Activated naive CD4-positive, alpha-beta T cell treated with anti-CD3 and anti-CD28 coated beads for 36 hours (primary cell): ENCODE results near the gene FAM170A. TPM values are rescaled to one million over a fixed set of nuclear protein-coding genes. Genes with fewer than 3 reads are reported as not detected.

ENCODE experiments used
- CTCF ChIA-PET: fragments of 350-600 bp; sonication (Branson Sonifier 250); formaldehyde crosslinking; loops from one replicate; lab custom pipeline; 2021; ENCODE audit warnings: antibody characterized with exemption; lab: Charles Lee
- DNase-seq: peaks from one replicate; pipeline ENCODE4 v3.0.0-alpha.2; 2020
- H3K27ac Mint-ChIP-seq: one replicate; pipeline ENCODE4 v1.8.0; 2021; ENCODE audit warnings: mild to moderate bottlenecking, mixed read lengths
- H3K27me3 Mint-ChIP-seq: one replicate; pipeline ENCODE4 v1.8.0; 2021; ENCODE audit warnings: low read depth, mixed read lengths
- H3K36me3 Mint-ChIP-seq: one replicate; pipeline ENCODE4 v1.8.0; 2021; ENCODE audit warnings: low read depth, mixed read lengths
- H3K4me1 Mint-ChIP-seq: one replicate; pipeline ENCODE4 v1.8.0; 2021; ENCODE audit warnings: low read depth, mixed read lengths
- H3K4me3 Mint-ChIP-seq: one replicate; pipeline ENCODE4 v1.8.0; 2021; ENCODE audit warnings: mild to moderate bottlenecking, moderate library complexity, mixed read lengths
- H3K9me3 Mint-ChIP-seq: one replicate; pipeline ENCODE4 v1.8.0; 2021; ENCODE audit warnings: mixed read lengths
- intact Hi-C: fragments of 100-400 bp; cut with micrococcal nuclease; formaldehyde crosslinking; loops from one replicate; pipeline ENCODE4 v1.15.1; 2023
- total RNA-seq, 2 experiments: library from RNA; stranded (reverse); gene quantifications; one replicate each; pipeline ENCODE4 v1.2.3, GENCODE V29; 2021

FAM170A gene, protein sequence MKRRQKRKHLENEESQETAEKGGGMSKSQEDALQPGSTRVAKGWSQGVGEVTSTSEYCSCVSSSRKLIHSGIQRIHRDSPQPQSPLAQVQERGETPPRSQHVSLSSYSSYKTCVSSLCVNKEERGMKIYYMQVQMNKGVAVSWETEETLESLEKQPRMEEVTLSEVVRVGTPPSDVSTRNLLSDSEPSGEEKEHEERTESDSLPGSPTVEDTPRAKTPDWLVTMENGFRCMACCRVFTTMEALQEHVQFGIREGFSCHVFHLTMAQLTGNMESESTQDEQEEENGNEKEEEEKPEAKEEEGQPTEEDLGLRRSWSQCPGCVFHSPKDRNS
- total RNA-seq, result not detected

DNA sequence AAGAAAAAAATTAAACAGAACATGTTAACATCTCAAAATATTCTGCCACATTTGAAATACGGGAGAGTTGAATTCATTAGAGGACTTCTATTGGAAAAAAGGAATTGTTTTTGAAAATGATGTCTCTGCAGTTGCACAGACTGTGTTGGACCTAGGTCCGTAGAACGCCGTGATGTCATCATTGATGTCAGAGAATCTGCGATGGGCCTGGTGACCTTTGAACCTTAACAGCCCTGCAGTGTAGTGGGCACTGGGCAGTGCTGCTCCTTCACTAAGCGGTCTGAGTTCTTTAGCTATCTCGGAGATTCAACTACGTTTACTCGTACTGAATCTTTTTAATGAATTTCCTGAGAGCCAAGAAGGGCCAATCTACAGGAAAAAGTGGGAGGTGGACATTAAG lies at the start of gene FAM170A:
Gene FAM170A (plus strand): TSS at position 220 of the 400 bp plus-strand sequence. CDS start 211 bp downstream, outside the sequence.
- Mint-ChIP-seq H3K36me3 (no peaks in the 10 kb centered on the region), H3K27me3 (peaks cover 19% of the 10 kb centered on the region), H3K27ac (no peak within 1 kb of the TSS), H3K9me3 (no peaks in the 10 kb centered on the region), H3K4me1 (no peaks in the 10 kb centered on the region), H3K4me3 (no peak within 1 kb of the TSS)
- intact Hi-C loops, result no loop called here
- CTCF ChIA-PET, result no interaction called here
- DNase-seq, result no peak

DNA sequence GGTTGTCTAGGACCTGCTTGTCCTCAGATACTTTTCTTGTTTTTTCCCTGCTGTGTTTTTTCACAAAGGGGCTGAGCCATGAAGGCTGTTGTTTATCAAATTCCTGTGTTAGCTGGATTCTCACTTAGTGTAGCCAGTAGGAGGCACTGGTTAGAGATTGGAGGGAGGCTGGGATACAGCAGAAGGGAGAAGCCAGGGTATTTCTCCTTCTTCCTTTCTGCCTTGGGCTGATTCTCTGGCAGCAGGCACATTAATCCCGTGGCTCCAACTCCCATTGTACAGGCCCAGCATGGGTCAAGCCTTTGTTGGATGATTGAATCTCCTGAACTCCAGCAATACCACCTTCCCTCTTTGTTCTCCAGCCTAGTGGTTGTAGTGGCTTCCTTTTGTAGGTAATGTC lies 46.4 kb upstream of the FAM170A start:
- Mint-ChIP-seq H3K4me3 (no peak overlapping the region), H3K4me1 (no peaks in the 10 kb centered on the region), H3K9me3 (no peaks in the 10 kb centered on the region), H3K27me3 (no peaks in the 10 kb centered on the region), H3K36me3 (no peaks in the 10 kb centered on the region), H3K27ac (no peak overlapping the region)
- CTCF ChIA-PET, result no interaction called here
- DNase-seq, result no peak
- intact Hi-C loops, result no loop called here

DNA sequence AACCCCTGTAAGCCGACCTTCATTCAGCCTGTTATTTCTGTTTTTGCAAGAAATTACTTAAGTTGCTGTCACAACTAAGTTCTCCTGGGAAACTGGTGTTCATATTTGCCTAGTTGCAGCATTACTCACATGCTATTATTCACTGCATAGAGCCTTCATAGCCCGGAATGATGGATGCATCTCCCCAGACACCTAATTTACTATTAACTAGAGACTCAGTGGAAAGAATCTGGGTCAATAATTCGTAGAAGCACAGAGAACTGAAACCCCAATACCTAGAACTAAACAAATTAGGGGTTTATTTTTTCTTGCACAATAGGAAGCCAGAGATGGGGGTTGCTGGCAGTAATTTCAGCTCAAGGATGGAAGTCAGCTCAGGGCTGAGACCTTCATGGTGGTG lies 45.7 kb upstream of the FAM170A start:
- H3K9me3 Mint-ChIP-seq, result no peaks in the 10 kb centered on the region
- no peak for DNase-seq
- no peaks in the 10 kb centered on the region for H3K4me1 Mint-ChIP-seq
- CTCF ChIA-PET, result interaction anchor here (0.9 kb wide), 1 partner anchor 9 kb away, joined by 3 read pairs; no protein-coding TSS in a partner anchor
- intact Hi-C loops, result no loop called here
- no peak overlapping the region for H3K27ac Mint-ChIP-seq
- H3K36me3 Mint-ChIP-seq, result no peaks in the 10 kb centered on the region
- no peaks in the 10 kb centered on the region for H3K27me3 Mint-ChIP-seq
- H3K4me3 Mint-ChIP-seq, result no peak overlapping the region

DNA sequence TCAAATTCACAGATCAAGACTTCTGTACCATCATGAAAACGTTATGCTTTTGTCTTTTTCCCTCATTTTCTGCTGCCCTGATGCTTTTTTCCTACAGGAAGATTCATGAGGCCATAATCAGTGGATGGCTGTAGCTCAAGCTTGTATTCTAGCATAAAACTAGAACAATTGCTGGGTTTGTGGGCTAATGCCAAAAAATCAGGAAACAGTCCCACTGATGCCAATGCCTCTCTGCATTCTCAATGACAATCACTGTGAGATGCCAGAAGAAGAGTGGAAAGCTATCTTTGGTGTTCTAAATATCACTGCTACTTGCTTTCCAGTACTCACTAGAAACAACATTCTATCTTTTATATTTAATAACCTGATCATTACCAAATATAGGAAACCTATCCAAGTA lies 33.3 kb upstream of the FAM170A start:
- no peaks in the 10 kb centered on the region for H3K27me3 Mint-ChIP-seq
- DNase-seq, result no peak
- intact Hi-C loops, result no loop called here
- no peak overlapping the region for H3K27ac Mint-ChIP-seq
- H3K4me3 Mint-ChIP-seq, result no peak overlapping the region
- no peaks in the 10 kb centered on the region for H3K4me1 Mint-ChIP-seq
- peaks cover 6% of the 10 kb centered on the region for H3K9me3 Mint-ChIP-seq
- H3K36me3 Mint-ChIP-seq, result no peaks in the 10 kb centered on the region
- CTCF ChIA-PET, result no interaction called here

DNA sequence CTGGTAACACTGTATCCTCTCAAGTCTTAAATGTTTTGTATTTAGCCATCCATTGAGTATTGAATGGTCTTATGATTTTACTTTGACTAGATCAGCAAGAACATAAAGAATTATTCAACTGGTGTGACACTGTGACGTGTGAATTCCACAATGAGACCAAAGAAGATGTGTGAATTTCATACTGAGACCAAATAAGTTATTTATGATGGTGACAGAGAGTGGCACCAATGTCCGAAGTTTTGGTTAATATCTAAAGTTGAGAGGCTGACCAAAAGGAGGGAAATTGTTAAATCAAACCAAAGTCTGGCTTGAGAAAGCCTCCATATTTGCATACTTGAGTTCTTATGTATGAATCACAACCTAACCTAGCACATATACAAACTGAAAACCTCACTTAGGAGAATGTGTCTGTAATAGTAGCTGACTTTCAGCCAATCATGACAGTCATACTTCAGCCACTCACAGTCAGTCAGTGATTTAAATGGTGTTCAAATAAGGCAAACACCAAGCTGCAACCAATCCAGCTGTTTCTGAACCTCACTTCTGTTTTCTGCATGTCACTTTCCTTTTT lies 31.5 kb upstream of the FAM170A start:
- no peaks in the 10 kb centered on the region for H3K27me3 Mint-ChIP-seq
- CTCF ChIA-PET, result no interaction called here

DNA sequence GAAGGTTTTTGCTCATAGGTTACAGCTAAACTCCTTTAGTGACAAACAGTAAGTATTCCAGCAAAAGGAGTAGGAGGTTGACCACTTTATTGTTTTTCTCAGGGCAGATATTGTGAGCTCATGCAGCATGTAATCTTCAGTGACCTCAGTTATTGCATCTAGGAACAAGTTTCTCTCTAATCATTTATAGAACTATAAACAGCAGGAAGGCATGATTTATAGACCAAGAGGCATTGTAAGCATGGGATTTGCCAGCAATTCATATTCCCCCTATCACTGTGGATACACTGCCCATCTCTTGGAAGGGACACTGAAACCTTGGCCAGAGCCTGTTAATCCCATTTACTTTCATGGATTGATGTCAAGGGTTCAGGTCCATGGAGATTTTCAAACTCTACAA lies 15.4 kb upstream of the FAM170A start:
- Mint-ChIP-seq H3K9me3 (no peaks in the 10 kb centered on the region), H3K27me3 (peaks cover 2% of the 10 kb centered on the region), H3K4me1 (no peaks in the 10 kb centered on the region), H3K36me3 (no peaks in the 10 kb centered on the region), H3K27ac (no peak overlapping the region), H3K4me3 (no peak overlapping the region)
- no peak for DNase-seq
- intact Hi-C loops, result no loop called here
- CTCF ChIA-PET, result no interaction called here

More for the DNA sequence above, 31.5 kb upstream of the FAM170A start:
- no peak overlapping the region for H3K27ac Mint-ChIP-seq
- H3K9me3 Mint-ChIP-seq, result peaks cover 6% of the 10 kb centered on the region
- no peaks in the 10 kb centered on the region for H3K36me3 Mint-ChIP-seq
- DNase-seq, result no peak
- H3K4me3 Mint-ChIP-seq, result no peak overlapping the region
- intact Hi-C loops, result no loop called here
- no peaks in the 10 kb centered on the region for H3K4me1 Mint-ChIP-seq

DNA sequence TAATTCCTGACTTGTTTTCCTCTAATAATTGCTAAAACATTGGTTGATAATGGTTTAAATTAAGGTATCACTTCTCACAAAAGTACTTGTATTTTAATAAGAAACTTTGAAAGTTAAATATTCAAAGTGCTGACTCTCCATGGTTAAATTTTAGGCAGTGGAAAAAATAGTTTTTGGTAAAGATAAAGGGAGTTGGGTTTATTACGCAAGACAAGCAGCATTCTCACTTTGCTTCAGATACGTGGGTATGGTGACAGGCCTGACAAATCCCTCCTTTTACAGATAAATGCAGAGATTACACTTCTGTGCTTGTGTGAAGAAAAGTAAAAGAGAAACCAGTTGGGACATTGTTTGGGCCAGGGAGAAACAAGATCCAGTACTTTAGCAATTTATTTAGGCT lies 14.5 kb upstream of the FAM170A start:
- CTCF ChIA-PET, result no interaction called here
- no peak overlapping the region for H3K4me3 Mint-ChIP-seq
- no peaks in the 10 kb centered on the region for H3K4me1 Mint-ChIP-seq
- no peak overlapping the region for H3K27ac Mint-ChIP-seq
- H3K36me3 Mint-ChIP-seq, result no peaks in the 10 kb centered on the region
- peaks cover 2% of the 10 kb centered on the region for H3K27me3 Mint-ChIP-seq
- intact Hi-C loops, result no loop called here
- no peaks in the 10 kb centered on the region for H3K9me3 Mint-ChIP-seq
- no peak for DNase-seq

DNA sequence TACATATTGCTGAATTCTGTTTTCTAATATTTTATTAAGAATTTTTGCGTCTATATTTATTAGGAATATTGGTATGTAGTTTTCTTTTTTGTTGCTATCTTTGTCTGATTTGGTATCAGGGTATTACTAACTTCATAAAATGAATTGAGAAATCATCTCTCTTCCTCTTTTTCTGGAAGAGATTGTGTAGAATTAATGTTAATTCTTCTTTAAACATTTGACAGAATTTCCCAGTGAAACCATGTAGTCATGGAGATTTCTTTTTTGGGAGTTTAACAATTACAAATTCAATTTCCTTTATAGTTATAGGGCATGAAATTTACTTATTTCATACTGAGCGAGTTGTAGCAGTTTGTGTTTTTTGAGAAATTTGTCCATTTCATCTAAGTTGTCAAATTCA lies 3.3 kb upstream of the FAM170A start:
- H3K36me3 Mint-ChIP-seq, result no peaks in the 10 kb centered on the region
- no peak for DNase-seq
- CTCF ChIA-PET, result interaction anchor here (0.6 kb wide), 1 partner anchor 11 kb away, joined by 4 read pairs; no protein-coding TSS in a partner anchor
- intact Hi-C loops, result no loop called here
- H3K27ac Mint-ChIP-seq, result no peak overlapping the region
- H3K4me3 Mint-ChIP-seq, result no peak overlapping the region
- H3K9me3 Mint-ChIP-seq, result peaks cover 5% of the 10 kb centered on the region
- no peaks in the 10 kb centered on the region for H3K4me1 Mint-ChIP-seq
- peaks cover 18% of the 10 kb centered on the region for H3K27me3 Mint-ChIP-seq

DNA sequence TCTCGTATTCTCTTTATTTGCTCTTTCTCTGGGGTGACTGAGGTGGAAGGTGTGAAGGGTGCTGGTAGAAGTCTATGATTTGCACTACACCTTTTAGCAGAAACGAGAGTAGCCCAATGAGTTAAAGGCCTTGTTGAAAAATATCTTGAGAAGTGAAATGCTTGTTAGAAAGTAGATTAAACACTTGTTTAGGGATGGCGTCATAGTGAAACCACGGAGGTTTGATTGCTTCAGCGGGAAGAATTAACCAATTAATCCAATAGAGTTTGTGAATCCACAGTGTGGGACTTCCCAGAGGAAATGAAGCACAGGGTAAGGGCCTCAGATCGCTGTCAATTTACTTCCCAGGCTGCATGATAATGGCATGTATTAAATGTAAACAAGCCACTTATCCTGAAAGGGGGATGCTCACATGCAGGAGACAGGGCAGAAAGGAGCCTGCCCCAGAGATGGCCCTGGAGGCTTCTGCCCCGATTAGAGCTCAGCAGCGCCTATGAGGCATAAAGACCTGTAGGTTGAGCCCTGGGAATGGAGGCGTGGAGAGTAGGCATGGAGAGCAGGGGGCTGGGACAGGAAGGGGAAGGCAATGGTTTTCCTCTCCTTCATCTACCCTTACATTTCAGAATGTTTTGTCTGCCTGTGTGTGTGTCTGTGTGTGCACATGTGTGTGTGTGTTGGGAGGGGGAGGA lies 1.5 kb downstream of the FAM170A start:
- intact Hi-C loops, result no loop called here

DNA sequence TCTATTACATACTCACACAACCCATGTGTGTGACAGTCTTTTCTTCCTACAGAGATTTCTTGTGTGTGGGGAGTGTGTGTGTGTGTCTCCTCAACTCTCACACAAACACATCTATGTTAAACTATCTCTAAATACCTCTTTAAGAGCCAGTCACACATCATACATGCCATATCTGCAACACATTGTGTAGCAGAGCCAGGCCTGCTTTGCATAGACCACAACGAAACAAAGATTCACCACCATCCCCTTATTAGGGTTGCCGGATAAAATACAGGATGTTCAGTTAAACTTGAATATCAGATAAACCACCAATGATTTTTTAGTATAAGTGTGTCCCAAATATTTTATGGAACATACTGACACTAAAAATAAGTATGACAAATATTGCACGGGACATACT lies 2.3 kb downstream of the FAM170A start:
- CTCF ChIA-PET, result no interaction called here
- intact Hi-C loops, result no loop called here
- no peak overlapping the region for H3K27ac Mint-ChIP-seq
- no peaks in the 10 kb centered on the region for H3K4me1 Mint-ChIP-seq
- H3K27me3 Mint-ChIP-seq, result peaks cover 15% of the 10 kb centered on the region
- no peaks in the 10 kb centered on the region for H3K36me3 Mint-ChIP-seq
- H3K9me3 Mint-ChIP-seq, result no peaks in the 10 kb centered on the region
- no peak overlapping the region for H3K4me3 Mint-ChIP-seq
- no peak for DNase-seq

More for the DNA sequence above, 1.5 kb downstream of the FAM170A start:
- DNase-seq, result no peak
- H3K36me3 Mint-ChIP-seq, result no peaks in the 10 kb centered on the region
- H3K27me3 Mint-ChIP-seq, result peaks cover 17% of the 10 kb centered on the region
- no peaks in the 10 kb centered on the region for H3K4me1 Mint-ChIP-seq
- no peaks in the 10 kb centered on the region for H3K9me3 Mint-ChIP-seq
- H3K27ac Mint-ChIP-seq, result no peak overlapping the region
- CTCF ChIA-PET, result no interaction called here
- no peak overlapping the region for H3K4me3 Mint-ChIP-seq

DNA sequence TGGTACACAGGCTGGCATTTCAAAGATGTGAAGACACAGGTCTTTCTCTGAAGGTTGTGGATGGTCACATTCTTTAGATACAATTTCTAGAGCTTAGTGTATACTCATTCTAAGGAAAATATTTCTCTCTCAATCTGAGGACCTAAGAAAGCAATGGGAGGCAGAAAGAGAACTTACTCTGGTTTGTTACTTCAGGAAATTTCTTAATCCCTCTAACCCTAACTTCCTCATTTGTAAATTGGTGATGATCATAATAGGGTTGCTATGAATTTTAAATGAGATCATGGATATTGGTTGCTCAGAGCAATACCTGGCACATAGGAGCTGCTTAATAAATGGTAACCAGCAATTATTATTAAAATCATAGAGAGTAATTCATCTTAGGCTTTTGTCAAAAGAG lies 22.1 kb downstream of the FAM170A start:
- Mint-ChIP-seq H3K9me3 (no peaks in the 10 kb centered on the region), H3K27ac (no peak overlapping the region), H3K4me3 (no peak overlapping the region), H3K36me3 (no peaks in the 10 kb centered on the region), H3K4me1 (no peaks in the 10 kb centered on the region), H3K27me3 (peaks cover 5% of the 10 kb centered on the region)
- intact Hi-C loops, result no loop called here
- DNase-seq, result no peak
- CTCF ChIA-PET, result interaction anchor here (0.6 kb wide), 1 partner anchor 129 kb away, joined by 3 read pairs; no protein-coding TSS in a partner anchor

DNA sequence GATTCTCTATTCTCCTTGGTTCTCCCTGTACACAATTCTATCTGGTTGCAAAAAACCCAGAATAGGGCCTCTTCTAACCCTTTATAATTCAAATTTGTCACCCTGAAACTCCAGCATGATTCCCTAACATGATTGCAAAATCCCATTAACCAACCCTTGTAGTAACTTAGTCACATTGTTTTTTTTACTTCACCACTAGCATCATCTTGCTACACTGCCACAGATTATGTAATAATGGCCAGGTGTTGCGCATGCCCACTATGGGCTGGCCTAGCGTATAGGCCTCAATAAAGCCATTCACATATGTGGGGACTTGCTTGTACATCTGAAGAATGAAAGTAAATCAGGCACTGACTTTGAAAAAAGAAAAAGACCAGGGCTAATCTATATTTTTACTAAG lies 25.7 kb downstream of the FAM170A start:
- DNase-seq, result no peak
- no peaks in the 10 kb centered on the region for H3K9me3 Mint-ChIP-seq
- H3K27ac Mint-ChIP-seq, result no peak overlapping the region
- H3K27me3 Mint-ChIP-seq, result peaks cover 2% of the 10 kb centered on the region
- H3K4me1 Mint-ChIP-seq, result no peaks in the 10 kb centered on the region
- H3K36me3 Mint-ChIP-seq, result no peaks in the 10 kb centered on the region
- H3K4me3 Mint-ChIP-seq, result no peak overlapping the region
- intact Hi-C loops, result no loop called here
- CTCF ChIA-PET, result no interaction called here
